ENCODE results near the gene RAPGEF5. TPM values are rescaled to one million over a fixed set of nuclear protein-coding genes. Genes with fewer than 3 reads are reported as not detected.

The RAPGEF5 gene
- total RNA-seq, 1 experiment from 2014 or later = 15.6 TPM

DNA sequence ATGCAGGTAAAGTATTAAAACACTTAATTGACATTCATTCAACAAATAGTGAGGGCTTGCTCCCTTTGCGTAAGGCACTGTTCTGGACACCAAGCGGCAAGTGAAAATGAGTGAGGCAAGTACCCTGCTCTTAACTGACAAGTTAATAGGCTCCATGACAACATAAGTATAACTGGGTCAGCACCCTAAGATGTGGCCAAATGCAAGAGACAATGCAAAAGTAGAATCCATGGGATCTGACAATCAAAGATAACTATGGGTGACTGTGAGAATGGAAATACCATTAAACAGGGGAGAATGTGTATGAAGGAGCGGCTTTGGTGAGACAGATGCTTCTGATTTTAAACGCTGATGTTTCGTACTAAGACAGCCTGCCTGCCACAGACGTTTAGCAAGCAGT is 160.5 kb downstream of the RAPGEF5 start (continued):
- no peak for TF ChIP-seq POLR2AphosphoS5 (IDR thresholded peaks at IDR 0.05; ENCODE audit: low read depth, low read length)
- no peak for TF ChIP-seq SIN3A (IDR thresholded peaks at IDR 0.05; ENCODE audit: low read depth)
- TF ChIP-seq EZH2 (IDR thresholded peaks at IDR 0.05) = no peak
- TF ChIP-seq, protein P1, sequence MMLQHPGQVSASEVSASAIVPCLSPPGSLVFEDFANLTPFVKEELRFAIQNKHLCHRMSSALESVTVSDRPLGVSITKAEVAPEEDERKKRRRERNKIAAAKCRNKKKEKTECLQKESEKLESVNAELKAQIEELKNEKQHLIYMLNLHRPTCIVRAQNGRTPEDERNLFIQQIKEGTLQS (IDR thresholded peaks at IDR 0.05) = no peak
- no peak for TF ChIP-seq MAX (IDR thresholded peaks at IDR 0.05)
- no peak for TF ChIP-seq RAD21 (IDR thresholded peaks at IDR 0.05; ENCODE audit: low read depth)
- TF ChIP-seq EZH2phosphoT487 (IDR thresholded peaks at IDR 0.05; ENCODE audit: borderline replicate concordance) = no peak
- TF ChIP-seq CEBPB (IDR thresholded peaks at IDR 0.05; ENCODE audit: low read depth) = no peak
- no peak for TF ChIP-seq SRF (IDR thresholded peaks at IDR 0.05; ENCODE audit: low read depth)
- TF ChIP-seq ELF1 (IDR thresholded peaks at IDR 0.05; ENCODE audit: borderline replicate concordance, low read depth) = no peak
- TF ChIP-seq POLR2A (IDR thresholded peaks at IDR 0.05; ENCODE audit: borderline replicate concordance, extremely low read depth, insufficient read depth, insufficient read length) = no peak

- ChIA-PET CTCF (no interaction called here), POLR2A (no interaction called here), RAD21 (ENCODE audit: low non-redundant PET in 1 of 2, low total read pairs in 2 of 2, uncharacterized antibody in 2 of 2, unreplicated experiment in 2 of 2) (no interaction called here)
- no TSS peak for BruUV-seq (replicated peaks)
- Histone ChIP-seq H3K9me2 (ENCODE audit: insufficient read depth) (no peaks in the 10 kb centered on the region), H3K4me2 (ENCODE audit: low read length) (no peak overlapping the region), H3K27me3 (ENCODE audit: insufficient read depth, low read length) (no peaks in the 10 kb centered on the region), H3K36me3 (ENCODE audit: control insufficient read depth in 1 of 2, insufficient read depth in 2 of 2, low read length in 2 of 2) (no peaks in the 10 kb centered on the region), H3K27ac (ENCODE audit: low read depth, low read length) (no peak overlapping the region), H3K4me3 (replicated peaks in 1 of 2; ENCODE audit: low read depth in 1 of 2, low read length in 2 of 2) (no peak overlapping the region), H4K20me1 (ENCODE audit: insufficient read depth) (no peaks in the 10 kb centered on the region), H2AFZ (ENCODE audit: low read depth, low read length, poor library complexity, severe bottlenecking) (no peak overlapping the region), H3K79me2 (ENCODE audit: insufficient read depth, low read length) (no peaks in the 10 kb centered on the region), H3K9ac (ENCODE audit: low read length) (no peak overlapping the region), H3K9me3 (ENCODE audit: control insufficient read depth in 1 of 2, insufficient read depth in 1 of 2, low read depth in 1 of 2, low read length in 2 of 2) (no peaks in the 10 kb centered on the region), H3K4me1 (ENCODE audit: control insufficient read depth in 1 of 2, insufficient read depth in 2 of 2, low read length in 2 of 2) (no peaks in the 10 kb centered on the region)
- ATAC-seq (no peak), DNase-seq (ENCODE audit: low read depth, low spot score) (no peak)
- TF ChIP-seq EZH2 (IDR thresholded peaks at IDR 0.05) = no peak
- no peak for TF ChIP-seq POLR2A (IDR thresholded peaks at IDR 0.05; ENCODE audit: borderline replicate concordance, extremely low read depth, insufficient read depth, insufficient read length)
- TF ChIP-seq CBX3 (IDR thresholded peaks at IDR 0.05; ENCODE audit: low read depth) = no peak
- TF ChIP-seq MAX (IDR thresholded peaks at IDR 0.05) = no peak
- TF ChIP-seq RAD21 (IDR thresholded peaks at IDR 0.05; ENCODE audit: low read depth) = no peak
- no peak for TF ChIP-seq ZNF274 (IDR thresholded peaks at IDR 0.05; ENCODE audit: low read depth, low read length)
- TF ChIP-seq TCF7L2 (IDR thresholded peaks at IDR 0.05; ENCODE audit: borderline replicate concordance, extremely low read depth, insufficient read depth, insufficient read length) = no peak
- no peak for TF ChIP-seq SIN3A (IDR thresholded peaks at IDR 0.05; ENCODE audit: low read depth)
- TF ChIP-seq CTCF (IDR thresholded peaks at IDR 0.05 in 2 of 3, conservative IDR thresholded peaks at IDR 0.05 in 1 of 3; ENCODE audit: borderline replicate concordance in 1 of 3, insufficient read depth in 1 of 3, low read depth in 2 of 3, low read length in 2 of 3) = no peak
- no peak for TF ChIP-seq ZFX (IDR thresholded peaks at IDR 0.05)
- no peak for TF ChIP-seq ELF1 (IDR thresholded peaks at IDR 0.05; ENCODE audit: borderline replicate concordance, low read depth)
- TF ChIP-seq POLR2AphosphoS5 (IDR thresholded peaks at IDR 0.05; ENCODE audit: low read depth, low read length) = no peak
- TF ChIP-seq, protein P1 (IDR thresholded peaks at IDR 0.05) = no peak
- intact Hi-C loops (cut with micrococcal nuclease) = no loop called here
Measured at GRCh38 chr7:22195397-22196172, 161.4 kb downstream of the RAPGEF5 start.
